ENCODE measurements around the gene MAPK1. TPM values are rescaled to one million over a fixed set of nuclear protein-coding genes. Genes with fewer than 3 reads are reported as not detected.
A peak's percentile ranks its signal among the peaks of the same experiment; 100 is the strongest.
"Not testable (repeated sequence)": the region's sequence is repeated elsewhere in the genome, so short reads cannot be mapped to it uniquely, and the experiment has no call there.

The MAPK1 gene
- total and polyA plus RNA-seq, 4 experiments from 2014 or later = 73.8 to 117 (median 97.6) TPM

DNA sequence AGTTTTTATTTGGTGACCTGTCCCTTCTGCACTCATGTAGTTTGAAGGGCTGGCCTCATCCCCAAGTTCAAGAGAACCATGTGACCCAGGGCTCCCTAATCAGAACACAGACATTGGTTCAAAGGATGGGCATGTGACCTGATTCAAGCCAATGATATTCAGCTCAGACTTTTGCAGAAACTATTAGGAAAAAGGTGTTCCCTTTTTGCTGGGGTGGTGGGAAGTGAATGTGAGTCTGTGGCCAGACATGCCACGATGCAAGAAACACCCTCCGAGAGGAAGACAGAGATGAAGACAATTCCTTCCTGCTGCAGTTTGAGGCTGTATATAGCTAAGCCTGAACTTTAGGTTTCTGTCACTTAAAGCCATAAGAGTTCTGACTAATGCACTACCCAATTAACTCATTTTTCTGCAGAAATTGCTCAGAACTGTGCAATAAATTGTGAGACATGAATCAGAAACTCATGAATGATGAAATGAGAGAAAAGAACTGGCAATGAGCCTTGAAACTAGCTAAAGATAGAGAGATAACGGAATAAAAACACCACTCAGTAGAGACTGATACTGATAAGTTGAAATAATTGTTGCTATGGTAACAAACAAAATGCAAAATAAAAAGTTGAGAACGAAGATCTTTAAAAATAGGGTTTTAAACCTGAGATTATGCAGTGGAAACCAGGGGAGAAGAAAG is 9.2 kb upstream of the MAPK1 start:
- H3K36me3 ChIP-seq (ENCODE audit: insufficient read depth, low read length) = no peaks in the 10 kb centered on the region
- Mint-ChIP-seq H3K9me3 (no peaks in the 10 kb centered on the region), H3K27ac (peak overlapping the region; percentile 38 to 97 (median 80)), H3K4me3 (peak overlapping the region in 7 of 8 donors; percentile 0 to 67 (median 10)), H3K27me3 (no peaks in the 10 kb centered on the region), H3K4me1 (peaks cover 7 to 16% (median 12%) of the 10 kb centered on the region in 4 donors), H3K36me3 (no peaks in the 10 kb centered on the region)
- intact Hi-C loops (cut with micrococcal nuclease) = no loop called here
- CTCF ChIA-PET (ENCODE audit: partially characterized antibody) = no interaction called here
- H3K4me3 ChIP-seq (ENCODE audit: low read length in 2 of 2) = no peak overlapping the region
- H3K9me3 ChIP-seq (ENCODE audit: control insufficient read depth in 1 of 2, low read length in 2 of 2) = no peaks in the 10 kb centered on the region
- POLR2A ChIA-PET (ENCODE audit: partially characterized antibody) = interaction anchor here (1.6 kb wide), 1 partner anchor 9 kb away, joined by 6 read pairs; the partner anchor contains the start of gene MAPK1
- peak in 4 of 5 donors; percentile 24 to 43 (median 31) for DNase-seq
- H3K27me3 ChIP-seq (ENCODE audit: insufficient read depth, low read length) = no peaks in the 10 kb centered on the region
- H3K27ac ChIP-seq (ENCODE audit: low read depth, low read length) = no peak overlapping the region
- H3K4me1 ChIP-seq (ENCODE audit: insufficient read depth, low read length) = peaks cover 11% of the 10 kb centered on the region

DNA sequence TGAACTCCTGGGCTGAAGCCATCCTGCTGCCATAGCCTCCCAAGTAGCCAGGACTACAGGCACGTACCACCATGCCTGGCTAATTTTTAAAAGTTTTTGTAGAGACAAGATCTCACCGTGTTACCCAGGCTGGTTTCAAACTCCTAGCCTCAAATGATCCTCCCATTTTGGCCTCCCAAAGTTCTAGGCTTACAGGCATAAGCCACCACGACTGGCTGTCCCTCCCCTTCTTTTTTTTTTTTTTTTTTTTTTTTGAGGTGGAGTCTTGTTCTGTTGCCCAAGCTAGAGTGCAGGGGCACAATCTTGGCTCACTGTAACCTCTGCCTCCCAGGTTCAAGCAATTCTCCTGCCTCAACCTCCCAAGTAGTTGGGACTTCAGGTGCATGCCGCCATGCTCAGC is 7.5 kb upstream of the MAPK1 start:
- H3K4me3 Mint-ChIP-seq; H3K27ac Mint-ChIP-seq; H3K36me3 Mint-ChIP-seq; intact Hi-C loops (cut with micrococcal nuclease); H3K27me3 ChIP-seq (ENCODE audit: insufficient read depth, low read length); POLR2A ChIA-PET (ENCODE audit: partially characterized antibody); H3K27me3 Mint-ChIP-seq; CTCF ChIA-PET (ENCODE audit: partially characterized antibody); H3K36me3 ChIP-seq (ENCODE audit: insufficient read depth, low read length); DNase-seq; H3K9me3 Mint-ChIP-seq; H3K4me3 ChIP-seq (ENCODE audit: low read length in 2 of 2); H3K9me3 ChIP-seq (ENCODE audit: control insufficient read depth in 1 of 2, low read length in 2 of 2); H3K27ac ChIP-seq (ENCODE audit: low read depth, low read length): not testable (repeated sequence)
- peaks cover 7 to 16% (median 12%) of the 10 kb centered on the region in 4 donors for H3K4me1 Mint-ChIP-seq
- H3K4me1 ChIP-seq (ENCODE audit: insufficient read depth, low read length) = peaks cover 11% of the 10 kb centered on the region

DNA sequence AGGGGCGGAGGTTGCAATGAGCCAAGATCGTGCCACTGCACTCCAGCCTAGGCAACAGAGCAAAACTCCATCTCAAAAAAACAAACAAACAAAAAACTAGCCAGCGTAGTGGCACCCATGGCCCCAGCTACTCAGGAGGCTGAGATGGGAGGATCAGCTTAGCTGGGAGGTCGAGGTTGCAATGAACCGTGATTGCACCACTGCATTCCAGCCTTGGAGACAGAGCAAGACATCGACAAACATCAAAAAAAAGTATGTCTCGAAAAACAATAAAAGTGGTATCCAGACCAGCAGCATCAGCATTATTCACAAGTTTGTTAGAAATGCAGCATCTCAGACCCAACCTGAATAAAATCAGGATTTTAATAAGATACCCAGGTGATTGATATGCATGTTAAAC is 6.2 kb upstream of the MAPK1 start:
- no peaks in the 10 kb centered on the region for H3K36me3 ChIP-seq (ENCODE audit: insufficient read depth, low read length)
- peaks cover 16% of the 10 kb centered on the region for H3K4me1 ChIP-seq (ENCODE audit: insufficient read depth, low read length)
- Mint-ChIP-seq H3K27ac (no peak overlapping the region), H3K27me3 (no peaks in the 10 kb centered on the region), H3K36me3 (no peaks in the 10 kb centered on the region), H3K4me3 (no peak overlapping the region), H3K9me3 (no peaks in the 10 kb centered on the region), H3K4me1 (peaks cover 11 to 18% (median 14%) of the 10 kb centered on the region in 4 donors)
- no peak overlapping the region for H3K4me3 ChIP-seq (ENCODE audit: low read length in 2 of 2)
- no peak overlapping the region for H3K27ac ChIP-seq (ENCODE audit: low read depth, low read length)
- intact Hi-C loops (cut with micrococcal nuclease) = no loop called here
- no peak for DNase-seq
- ChIA-PET CTCF (ENCODE audit: partially characterized antibody) (no interaction called here), POLR2A (ENCODE audit: partially characterized antibody) (no interaction called here)
- H3K27me3 ChIP-seq (ENCODE audit: insufficient read depth, low read length) = no peaks in the 10 kb centered on the region
- H3K9me3 ChIP-seq (ENCODE audit: control insufficient read depth in 1 of 2, low read length in 2 of 2) = no peaks in the 10 kb centered on the region

DNA sequence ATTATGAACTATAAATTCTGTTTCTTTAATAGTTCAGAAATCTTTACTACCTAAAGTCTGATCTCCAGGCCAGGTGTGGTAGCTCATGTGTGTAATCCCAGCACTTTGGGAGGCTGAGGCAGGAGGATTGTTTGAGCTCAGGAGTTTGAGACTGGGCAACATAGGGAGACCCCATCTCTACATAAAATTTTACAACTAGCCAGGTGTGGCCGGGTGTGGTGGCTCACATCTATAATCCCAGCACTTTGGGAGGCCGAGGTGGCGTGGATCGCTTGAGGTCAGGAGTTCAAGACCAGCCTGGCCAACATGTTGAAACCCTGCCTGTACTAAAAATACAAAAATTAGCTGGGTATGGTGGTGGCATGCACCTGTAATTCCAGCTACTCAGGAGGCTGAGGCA is 5.3 kb upstream of the MAPK1 start:
- H3K4me3 Mint-ChIP-seq = not testable (repeated sequence)
- peak overlapping the region in 1 of 7 donors; percentile 0 for H3K27ac Mint-ChIP-seq

DNA sequence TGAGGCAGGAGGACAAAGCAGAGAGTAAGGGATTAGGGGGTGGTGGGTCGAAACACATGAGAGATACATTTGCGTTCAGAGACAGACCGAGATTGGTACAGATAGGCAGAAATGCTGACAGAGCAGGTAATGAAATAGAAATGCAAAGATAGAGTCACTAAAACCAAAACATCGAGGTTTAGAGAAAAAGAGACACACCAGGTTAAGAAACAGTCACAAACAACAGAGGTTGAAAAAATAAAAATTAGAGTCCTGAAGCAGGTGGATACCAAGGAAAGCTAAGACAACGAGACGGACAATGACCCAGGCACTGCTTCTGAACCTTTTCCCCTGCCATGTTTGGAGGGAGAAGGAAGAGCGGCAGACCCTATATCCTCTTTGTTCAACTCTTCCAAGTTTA is 1.2 kb upstream of the MAPK1 start:
- Mint-ChIP-seq H3K36me3 (peaks cover 4 to 10% of the 10 kb centered on the region in 2 donors), H3K4me3 (peak overlapping the region; percentile 87 to 94 (median 93)), H3K9me3 (peaks cover 0 to 2% (median 0%) of the 10 kb centered on the region in 8 donors), H3K27ac (peak overlapping the region; percentile 73 to 99 (median 96)), H3K4me1 (peaks cover 28 to 45% (median 34%) of the 10 kb centered on the region in 4 donors), H3K27me3 (no peaks in the 10 kb centered on the region)
- no peaks in the 10 kb centered on the region for H3K27me3 ChIP-seq (ENCODE audit: insufficient read depth, low read length)
- peak overlapping the region in 1 of 2 donors; percentile 78 for H3K4me3 ChIP-seq (ENCODE audit: low read length in 2 of 2)
- CTCF ChIA-PET (ENCODE audit: partially characterized antibody) = no interaction called here
- no peaks in the 10 kb centered on the region for H3K9me3 ChIP-seq (ENCODE audit: control insufficient read depth in 1 of 2, low read length in 2 of 2)
- H3K27ac ChIP-seq (ENCODE audit: low read depth, low read length) = peak overlapping the region; percentile 85
- DNase-seq = no peak
- H3K36me3 ChIP-seq (ENCODE audit: insufficient read depth, low read length) = no peaks in the 10 kb centered on the region
- peaks cover 37% of the 10 kb centered on the region for H3K4me1 ChIP-seq (ENCODE audit: insufficient read depth, low read length)
- POLR2A ChIA-PET (ENCODE audit: partially characterized antibody) = interaction anchor here (2.1 kb wide), 1 partner anchor 7 kb away, joined by 6 read pairs; no protein-coding TSS in a partner anchor
- intact Hi-C loops (cut with micrococcal nuclease) = no loop called here

More for the DNA sequence above, 5.3 kb upstream of the MAPK1 start:
- H3K9me3 ChIP-seq (ENCODE audit: control insufficient read depth in 1 of 2, low read length in 2 of 2); H3K27me3 ChIP-seq (ENCODE audit: insufficient read depth, low read length); POLR2A ChIA-PET (ENCODE audit: partially characterized antibody); intact Hi-C loops (cut with micrococcal nuclease); H3K27ac ChIP-seq (ENCODE audit: low read depth, low read length); H3K36me3 ChIP-seq (ENCODE audit: insufficient read depth, low read length); H3K9me3 Mint-ChIP-seq; CTCF ChIA-PET (ENCODE audit: partially characterized antibody); DNase-seq; H3K27me3 Mint-ChIP-seq; H3K36me3 Mint-ChIP-seq; H3K4me3 ChIP-seq (ENCODE audit: low read length in 2 of 2): not testable (repeated sequence)
- peaks cover 21% of the 10 kb centered on the region for H3K4me1 ChIP-seq (ENCODE audit: insufficient read depth, low read length)
- H3K4me1 Mint-ChIP-seq = peaks cover 17 to 27% (median 21%) of the 10 kb centered on the region in 4 donors

DNA sequence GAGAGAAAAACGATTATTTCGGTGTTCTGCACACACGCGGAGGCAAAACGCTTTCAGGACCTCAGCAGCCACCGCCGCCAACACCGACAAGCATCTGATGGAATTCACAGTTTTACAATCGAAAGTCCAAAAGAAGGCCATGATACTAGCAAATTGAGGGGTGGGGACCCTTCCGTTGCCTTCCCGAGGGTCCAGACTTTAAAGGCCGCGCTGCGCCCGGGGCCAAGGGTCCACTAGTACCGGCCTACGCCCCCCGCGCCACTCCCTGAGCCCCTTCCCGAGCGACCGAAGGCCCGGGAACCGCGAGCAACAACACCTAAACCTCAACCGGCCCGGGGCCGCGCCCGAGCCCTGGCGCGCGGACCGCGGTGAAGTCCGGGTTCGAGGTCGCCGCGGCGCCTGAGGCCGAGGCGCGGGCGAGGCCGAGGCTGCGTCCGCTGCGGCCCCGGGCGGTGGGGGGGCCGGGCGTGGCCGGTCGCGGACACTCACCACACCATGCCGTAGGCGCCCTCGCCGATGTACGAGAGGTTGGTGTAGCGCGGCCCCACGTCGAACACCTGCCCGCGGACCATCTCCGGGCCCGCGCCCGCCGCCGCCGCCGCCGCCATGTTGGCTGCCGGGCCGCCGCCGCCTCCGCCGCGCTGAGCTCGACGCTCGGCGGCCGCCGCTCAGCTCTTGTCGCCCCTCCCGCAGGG is 465 bp downstream of the MAPK1 start:
- H3K4me3 ChIP-seq (ENCODE audit: low read length in 2 of 2) = peak overlapping the region; percentile 78 to 90
- peak overlapping the region; percentile 94 to 99 (median 96) for H3K4me3 Mint-ChIP-seq
- no peaks in the 10 kb centered on the region for H3K36me3 ChIP-seq (ENCODE audit: insufficient read depth, low read length)
- no peaks in the 10 kb centered on the region for H3K9me3 ChIP-seq (ENCODE audit: control insufficient read depth in 1 of 2, low read length in 2 of 2)
- intact Hi-C loops (cut with micrococcal nuclease) = loop anchor here (1.0 to 2.0 kb wide), 4 partner anchors 51 to 154 kb away; partner anchors contain the start of genes PPM1F and YPEL1
- CTCF ChIA-PET (ENCODE audit: partially characterized antibody) = no interaction called here
- POLR2A ChIA-PET (ENCODE audit: partially characterized antibody) = interaction anchor here (0.6 to 2.1 kb wide), 9 partner anchors 8 to 238 kb away, joined by 3 to 12 read pairs (median 6); partner anchors contain the start of genes YDJC and YPEL1
- peaks cover 52% of the 10 kb centered on the region for H3K4me1 ChIP-seq (ENCODE audit: insufficient read depth, low read length)
- no peaks in the 10 kb centered on the region for H3K27me3 Mint-ChIP-seq
- peak in 3 of 5 donors; percentile 15 to 31 (median 16) for DNase-seq
- H3K9me3 Mint-ChIP-seq = peaks cover 0 to 2% (median 0%) of the 10 kb centered on the region in 8 donors
- peaks cover 5 to 10% of the 10 kb centered on the region in 2 donors for H3K36me3 Mint-ChIP-seq
- peak overlapping the region; percentile 89 to 98 (median 95) for H3K27ac Mint-ChIP-seq
- H3K27me3 ChIP-seq (ENCODE audit: insufficient read depth, low read length) = no peaks in the 10 kb centered on the region
- H3K4me1 Mint-ChIP-seq = peaks cover 36 to 58% (median 45%) of the 10 kb centered on the region in 4 donors
- peak overlapping the region; percentile 85 for H3K27ac ChIP-seq (ENCODE audit: low read depth, low read length)

DNA sequence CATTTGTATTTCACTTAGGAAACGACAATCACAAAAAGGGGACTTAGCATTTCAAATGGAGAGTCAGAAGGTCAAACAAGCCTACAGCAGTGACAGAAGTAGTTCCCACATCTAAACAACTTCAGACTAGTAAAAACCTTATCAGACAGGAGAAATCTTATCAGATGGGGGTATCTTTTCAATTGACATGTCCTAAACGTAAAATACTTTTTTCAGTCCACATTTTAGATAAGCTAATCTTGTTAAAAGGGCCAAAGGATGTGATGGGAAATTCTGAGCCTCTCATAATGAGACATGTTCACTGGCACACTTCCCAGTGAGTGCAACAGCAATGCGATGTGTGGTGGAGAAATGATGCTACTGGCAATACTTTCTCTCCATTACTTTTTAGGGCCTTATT is 2.4 kb downstream of the MAPK1 start:
- Histone ChIP-seq H3K27me3 (ENCODE audit: insufficient read depth, low read length) (no peaks in the 10 kb centered on the region), H3K27ac (ENCODE audit: low read depth, low read length) (no peak overlapping the region), H3K4me1 (ENCODE audit: insufficient read depth, low read length) (peaks cover 71% of the 10 kb centered on the region), H3K4me3 (ENCODE audit: low read length in 2 of 2) (no peak overlapping the region), H3K9me3 (ENCODE audit: control insufficient read depth in 1 of 2, low read length in 2 of 2) (no peaks in the 10 kb centered on the region), H3K36me3 (ENCODE audit: insufficient read depth, low read length) (no peaks in the 10 kb centered on the region)
- peaks cover 53 to 78% (median 63%) of the 10 kb centered on the region in 4 donors for H3K4me1 Mint-ChIP-seq
- CTCF ChIA-PET (ENCODE audit: partially characterized antibody) = no interaction called here
- H3K4me3 Mint-ChIP-seq = peak overlapping the region; percentile 6 to 99 (median 84)
- H3K9me3 Mint-ChIP-seq = peaks cover 0 to 2% (median 0%) of the 10 kb centered on the region in 8 donors
- DNase-seq = no peak
- intact Hi-C loops (cut with micrococcal nuclease) = no loop called here
- H3K27ac Mint-ChIP-seq = peak overlapping the region in 5 of 7 donors; percentile 42 to 94 (median 59)
- H3K27me3 Mint-ChIP-seq = no peaks in the 10 kb centered on the region
- H3K36me3 Mint-ChIP-seq = peaks cover 5 to 10% of the 10 kb centered on the region in 2 donors
- POLR2A ChIA-PET (ENCODE audit: partially characterized antibody) = interaction anchor here (0.6 to 1.1 kb wide), 2 partner anchors 129 to 297 kb away, joined by 3 to 5 read pairs; partner anchors contain the start of gene YPEL1
